Omental fat pad (tissue), 4 donors: Measurements from ENCODE around the gene GNAT2. TPM values are rescaled to one million over a fixed set of nuclear protein-coding genes. Genes with fewer than 3 reads are reported as not detected.
A peak's percentile ranks its signal among the peaks of the same experiment; 100 is the strongest.

Experiments
- ATAC-seq: fragments of 150-250 bp; one replicate; pipeline ENCODE4 v1.9.1; 2016; ENCODE audit warnings: mild to moderate bottlenecking, moderate library complexity; ENCODE audit not compliant: low FRiP score
- DNase-seq: peaks from one replicate; pipeline ENCODE4 v3.0.0-alpha.2; 2019; ENCODE audit warnings: low spot score
- CTCF ChIP-seq, 3 donors: fragments of 450-650 bp; IDR thresholded peaks; one replicate each; pipeline ENCODE4 v1.5.1; 2016 to 2017; ENCODE audit warnings: antibody characterized with exemption in 3 of 3, mild to moderate bottlenecking in 3 of 3, moderate library complexity in 2 of 3
- total RNA-seq, 4 donors: library from RNA; depleted of rRNA; stranded (reverse); fragments of >200 nt; gene quantifications; one replicate each; pipeline ENCODE4 v1.1.0, GENCODE V29; 2016

The GNAT2 gene
- total RNA-seq, 4 donors from 2014 or later, result not detected

- TF ChIP-seq CTCF (IDR thresholded peaks at IDR 0.05), result no peak
- DNase-seq, result no peak
- peak; percentile 68 for ATAC-seq
Observed at GRCh38 chr1:109636201-109636952, 17.0 kb upstream of the GNAT2 start.

- ATAC-seq (no peak), DNase-seq (no peak)
- no peak for TF ChIP-seq CTCF (IDR thresholded peaks at IDR 0.05)
Observed at GRCh38 chr1:109635862-109636200, 16.4 kb upstream of the GNAT2 start.

- DNase-seq (no peak), ATAC-seq (no peak)
- TF ChIP-seq CTCF (IDR thresholded peaks at IDR 0.05), result no peak
Observed at GRCh38 chr1:109634771-109635750, 15.6 kb upstream of the GNAT2 start.

- ATAC-seq (no peak), DNase-seq (no peak)
- TF ChIP-seq CTCF (IDR thresholded peaks at IDR 0.05), result no peak
Observed at GRCh38 chr1:109634292-109634691, 14.9 kb upstream of the GNAT2 start.

GRCh38 chr1:109632671-109633346 lies 13.4 kb upstream of the GNAT2 start:
- DNase-seq, result no peak
- no peak for ATAC-seq
- TF ChIP-seq CTCF (IDR thresholded peaks at IDR 0.05), result no peak

- TF ChIP-seq CTCF (IDR thresholded peaks at IDR 0.05), result no peak
- no peak for ATAC-seq
- DNase-seq, result no peak
Observed at GRCh38 chr1:109631513-109632505, 12.4 kb upstream of the GNAT2 start.
